Stimulated activated CD4-positive, alpha-beta T cell treated with anti-CD3 and anti-CD28 coated beads, TNF-alpha, amount 100 ng/mL, for 48 hours (primary cell): Measurements from ENCODE around the gene MAPT.

Source experiments
- DNase-seq, 3 donors: peaks; one replicate each; pipeline ENCODE4 v3.0.0-alpha.2; 2020; ENCODE audit warnings: low read depth in 3 of 3

The MAPT gene

GRCh38 chr17:45973946-45974859 lies 79.8 kb downstream of the MAPT start:
- no peak for DNase-seq

- DNase-seq = no peak
Measured at GRCh38 chr17:45974916-45975630, 80.7 kb downstream of the MAPT start.

- no peak for DNase-seq
Measured at GRCh38 chr17:45975640-45976295, 81.4 kb downstream of the MAPT start.

- DNase-seq = no peak
Measured at GRCh38 chr17:45976391-45976754, 82.0 kb downstream of the MAPT start.

- DNase-seq = no peak
Measured at GRCh38 chr17:45976755-45977505, 82.6 kb downstream of the MAPT start.

- DNase-seq = no peak
Measured at GRCh38 chr17:45977506-45977824, 83.1 kb downstream of the MAPT start.

GRCh38 chr17:45977976-45978626 lies 83.7 kb downstream of the MAPT start:
- no peak for DNase-seq

GRCh38 chr17:45979137-45979536 lies 84.8 kb downstream of the MAPT start:
- DNase-seq = no peak

- no peak for DNase-seq
Measured at GRCh38 chr17:45980855-45981254, 86.5 kb downstream of the MAPT start.

GRCh38 chr17:45981306-45981705 lies 87.0 kb downstream of the MAPT start:
- DNase-seq = no peak

GRCh38 chr17:45982791-45983613 lies 88.6 kb downstream of the MAPT start:
- DNase-seq = no peak

GRCh38 chr17:45983614-45984310 lies 89.4 kb downstream of the MAPT start:
- no peak for DNase-seq

GRCh38 chr17:45984368-45984767 lies 90.0 kb downstream of the MAPT start:
- DNase-seq = no peak

GRCh38 chr17:45985447-45985846 lies 91.1 kb downstream of the MAPT start:
- no peak for DNase-seq

- no peak for DNase-seq
Measured at GRCh38 chr17:45986056-45986455, 91.7 kb downstream of the MAPT start.

GRCh38 chr17:45987706-45988105 lies 93.4 kb downstream of the MAPT start:
- DNase-seq = no peak

- no peak for DNase-seq
Measured at GRCh38 chr17:45989759-45990158, 95.4 kb downstream of the MAPT start.

GRCh38 chr17:45990886-45991285 lies 96.5 kb downstream of the MAPT start:
- DNase-seq = no peak

GRCh38 chr17:45991341-45991740 lies 97.0 kb downstream of the MAPT start:
- DNase-seq = no peak

GRCh38 chr17:45992175-45992574 lies 97.8 kb downstream of the MAPT start:
- DNase-seq = no peak
